ENCODE data around the gene MON2.
"Not testable (repeated sequence)": the region's sequence is repeated elsewhere in the genome, so short reads cannot be mapped to it uniquely, and the experiment has no call there.

MON2 gene

DNA sequence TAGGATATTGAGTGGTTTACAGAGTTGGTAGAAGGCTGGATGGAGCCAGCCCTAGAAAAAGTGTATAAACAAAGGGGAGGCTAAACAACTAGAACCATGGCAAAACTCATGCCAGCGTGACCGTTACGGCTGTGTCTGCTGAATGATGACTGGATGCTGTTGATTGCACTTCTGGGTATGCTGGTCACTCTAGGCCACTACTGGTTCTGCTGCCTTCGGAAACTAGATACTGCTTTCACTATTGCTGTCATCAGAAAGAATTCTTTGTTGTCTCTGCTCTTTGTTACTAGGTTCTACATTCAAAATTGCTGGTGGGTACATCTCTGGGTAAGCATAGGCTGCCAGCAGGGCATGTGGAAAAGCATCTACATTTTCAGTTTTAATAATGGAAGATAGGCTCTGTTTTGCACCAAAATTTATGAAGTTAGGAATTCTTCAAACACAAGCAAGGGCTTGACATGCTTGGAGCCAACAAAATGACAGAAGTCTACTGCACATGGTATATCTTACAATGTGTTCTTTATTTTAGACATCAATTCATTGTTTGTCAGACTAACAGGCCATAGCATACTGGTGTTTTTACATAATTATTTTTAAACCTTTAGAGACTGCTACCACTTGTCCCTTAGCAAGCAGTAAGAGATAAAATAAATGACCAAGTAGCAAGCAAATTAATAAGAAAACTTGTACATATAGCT, 15.4 kb downstream of the MON2 start:
- no peak for DNase-seq

DNA sequence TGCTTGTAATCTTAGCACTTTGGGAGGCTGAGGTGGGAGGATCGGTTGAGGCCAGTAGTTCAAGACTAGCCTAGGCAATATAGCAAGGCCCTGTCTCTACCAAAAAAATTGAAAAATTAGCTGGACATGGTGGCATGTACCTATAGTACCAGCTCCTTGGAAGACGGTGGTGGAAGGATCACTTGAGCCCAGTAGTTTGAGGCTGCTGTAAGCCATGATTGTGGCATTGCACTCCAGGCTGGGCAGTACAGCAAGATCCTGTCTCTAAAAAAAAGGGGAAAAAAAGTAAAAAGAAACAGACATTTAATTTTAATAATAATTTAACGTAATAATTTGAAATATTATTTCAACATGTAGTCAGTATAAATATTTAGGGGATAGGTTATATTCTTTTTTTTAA, 16.1 kb downstream of the MON2 start:
- DNase-seq, result no peak

- no peak for DNase-seq
Measured at GRCh38 chr12:62484233-62484632, 17.6 kb downstream of the MON2 start.

DNA sequence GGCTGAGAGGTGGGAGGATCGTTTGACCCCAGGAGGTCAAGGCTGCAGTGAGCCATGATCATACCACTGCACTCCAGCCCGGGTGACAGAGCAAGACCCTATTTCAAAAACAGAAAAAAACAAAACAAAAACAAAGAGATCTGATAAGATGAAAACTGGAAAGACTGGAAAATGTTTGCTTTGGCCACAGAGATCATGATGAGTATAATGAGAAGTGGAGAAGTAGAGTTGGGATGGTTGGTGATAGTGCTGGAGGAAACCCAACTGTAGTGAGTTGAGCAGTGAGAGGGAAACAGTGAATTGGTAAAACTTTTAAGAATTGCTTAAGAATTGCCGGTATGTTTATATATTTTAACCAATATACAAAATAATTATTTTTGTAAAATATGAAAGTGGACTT, 39.2 kb downstream of the MON2 start:
- no peak for DNase-seq

DNA sequence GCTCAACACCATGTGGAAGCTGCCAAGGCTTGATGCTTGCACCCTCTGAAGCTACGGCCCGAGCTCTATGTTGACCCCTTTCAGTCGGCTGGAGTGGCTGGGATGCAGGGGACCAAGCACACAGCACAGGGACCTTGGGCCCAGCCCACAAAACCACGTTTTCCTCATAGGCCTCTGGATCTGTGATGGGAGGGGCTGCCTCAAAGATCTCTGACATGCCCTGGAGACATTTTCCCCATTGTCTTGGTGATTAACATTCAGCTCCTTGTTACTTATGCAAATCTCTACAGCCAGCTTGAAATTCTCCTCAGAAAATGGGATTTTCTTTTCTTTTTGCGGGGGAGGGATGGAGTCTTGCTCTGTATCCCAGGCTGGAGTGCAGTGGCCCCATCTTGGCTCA, 46.3 kb downstream of the MON2 start:
- no peak for DNase-seq

DNA sequence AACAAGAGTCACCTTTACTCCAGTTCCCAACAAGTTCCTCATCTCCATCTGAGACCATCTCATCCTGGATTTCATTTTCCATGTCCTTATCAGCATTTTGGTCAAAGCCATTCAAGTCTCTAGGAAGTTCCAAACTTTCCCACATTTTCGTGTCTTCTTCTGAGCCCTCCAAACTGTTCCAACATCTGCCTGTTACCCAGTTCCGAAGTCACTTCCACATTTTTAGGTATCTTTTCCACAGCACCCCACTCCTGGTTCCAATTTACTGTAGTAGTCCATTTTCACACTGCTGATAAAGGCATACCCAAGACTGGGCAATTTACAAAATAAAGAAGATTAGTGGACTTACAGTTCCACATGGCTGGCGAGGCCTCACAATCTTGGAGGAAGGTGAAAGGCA, 47.5 kb downstream of the MON2 start:
- DNase-seq, result not testable (repeated sequence)

- peak; percentile 10 for DNase-seq
Measured at GRCh38 chr12:62516927-62517326, 50.3 kb downstream of the MON2 start.

DNA sequence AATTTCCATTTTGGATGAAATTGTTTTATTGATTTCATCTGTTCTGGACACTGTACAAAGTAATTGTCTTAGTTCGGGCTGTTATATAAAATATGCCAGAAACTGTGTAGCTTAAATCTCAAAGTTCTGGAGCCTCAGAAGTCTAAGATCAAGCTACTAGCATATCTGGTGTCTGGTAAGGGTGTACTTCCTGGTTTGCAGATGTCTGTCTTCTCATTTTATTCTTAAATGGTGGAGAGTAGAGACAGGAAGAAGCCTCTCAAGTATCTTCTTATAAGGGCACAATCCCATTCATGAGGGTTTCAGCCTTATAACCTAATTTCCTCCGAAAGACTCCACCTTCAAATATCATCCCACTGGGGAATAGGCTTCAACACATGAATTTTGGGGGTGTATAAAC, 51.3 kb downstream of the MON2 start:
- DNase-seq, result no peak

- DNase-seq, result no peak
Measured at GRCh38 chr12:62519043-62519442, 52.4 kb downstream of the MON2 start.

DNA sequence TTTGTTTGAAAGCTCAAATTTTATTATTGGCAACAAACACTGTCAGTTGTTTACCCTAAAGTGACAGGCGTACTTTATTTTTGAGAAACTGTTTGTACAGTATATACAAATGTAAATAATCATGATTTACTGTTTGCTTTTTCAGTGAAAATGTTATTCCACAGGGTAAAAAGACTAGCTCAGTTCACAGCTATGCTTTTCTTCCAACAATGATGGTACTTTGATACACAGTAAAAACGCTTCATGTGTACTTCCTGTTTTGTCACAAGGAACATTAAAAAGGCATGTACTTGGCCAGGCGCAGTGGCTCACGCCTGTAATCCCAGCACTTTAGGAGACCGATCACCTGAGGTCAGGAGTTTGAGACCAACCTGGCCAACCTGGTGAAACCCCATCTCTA, 53.7 kb downstream of the MON2 start:
- DNase-seq, result no peak

- DNase-seq, result no peak
Measured at GRCh38 chr12:62522984-62523383, 56.4 kb downstream of the MON2 start.

DNA sequence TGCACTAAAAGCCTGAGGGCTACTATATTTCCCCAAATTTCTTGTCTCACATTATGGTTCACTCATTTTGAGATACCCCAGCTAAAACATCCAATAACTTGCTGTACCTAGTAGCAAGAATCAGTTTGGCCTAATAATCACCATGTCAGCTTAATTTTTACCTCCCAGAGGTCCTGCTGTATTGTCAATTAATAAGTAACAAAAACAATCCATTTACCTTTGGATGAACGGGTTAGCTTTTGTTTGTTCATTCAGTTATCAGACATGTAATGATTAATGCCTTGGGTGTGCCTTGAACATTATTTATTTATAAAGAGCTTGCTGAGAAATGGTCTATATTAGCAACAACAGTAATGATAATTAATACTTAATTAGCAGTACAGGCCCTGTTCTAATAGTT, 57.0 kb downstream of the MON2 start:
- DNase-seq, result no peak

DNA sequence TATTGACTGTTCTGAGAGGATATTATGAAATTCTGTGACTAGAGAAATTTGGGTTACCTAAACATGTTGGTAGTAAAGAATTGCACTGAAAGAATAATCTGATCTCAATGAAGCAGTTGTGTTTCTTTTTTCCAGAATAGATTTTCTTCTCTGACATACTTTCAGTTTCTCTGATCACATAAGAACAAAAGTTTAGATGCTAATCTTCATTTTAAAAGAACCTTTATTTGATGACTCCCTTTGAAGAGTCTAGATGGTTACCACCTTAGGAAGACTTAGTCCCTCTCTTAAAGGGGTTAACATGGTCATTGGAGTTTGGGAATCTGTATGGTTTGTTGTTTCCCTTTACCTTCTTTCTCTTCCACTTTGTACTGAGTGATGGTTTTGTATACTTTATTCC, 58.6 kb downstream of the MON2 start:
- no peak for DNase-seq

DNA sequence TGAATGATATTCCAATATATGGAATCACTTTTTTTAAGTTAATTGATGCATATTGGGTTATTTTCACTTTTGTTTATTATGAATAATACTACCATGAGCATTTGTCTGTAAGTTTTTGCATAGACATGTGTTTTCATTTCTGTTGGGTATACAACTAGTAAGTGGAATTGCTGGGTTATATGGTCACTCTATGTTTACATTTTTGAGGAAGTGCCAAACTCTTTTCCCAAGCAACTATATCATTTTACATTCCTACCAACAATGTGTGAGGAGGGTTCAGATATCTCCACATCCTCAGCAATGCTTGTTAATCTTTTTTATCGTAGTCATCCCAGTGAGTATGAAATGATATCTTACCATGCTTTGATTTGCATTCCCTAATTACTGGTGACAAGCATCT, 64.0 kb downstream of the MON2 start:
- DNase-seq, result no peak

- DNase-seq, result no peak
Measured at GRCh38 chr12:62532333-62532732, 65.7 kb downstream of the MON2 start.

DNA sequence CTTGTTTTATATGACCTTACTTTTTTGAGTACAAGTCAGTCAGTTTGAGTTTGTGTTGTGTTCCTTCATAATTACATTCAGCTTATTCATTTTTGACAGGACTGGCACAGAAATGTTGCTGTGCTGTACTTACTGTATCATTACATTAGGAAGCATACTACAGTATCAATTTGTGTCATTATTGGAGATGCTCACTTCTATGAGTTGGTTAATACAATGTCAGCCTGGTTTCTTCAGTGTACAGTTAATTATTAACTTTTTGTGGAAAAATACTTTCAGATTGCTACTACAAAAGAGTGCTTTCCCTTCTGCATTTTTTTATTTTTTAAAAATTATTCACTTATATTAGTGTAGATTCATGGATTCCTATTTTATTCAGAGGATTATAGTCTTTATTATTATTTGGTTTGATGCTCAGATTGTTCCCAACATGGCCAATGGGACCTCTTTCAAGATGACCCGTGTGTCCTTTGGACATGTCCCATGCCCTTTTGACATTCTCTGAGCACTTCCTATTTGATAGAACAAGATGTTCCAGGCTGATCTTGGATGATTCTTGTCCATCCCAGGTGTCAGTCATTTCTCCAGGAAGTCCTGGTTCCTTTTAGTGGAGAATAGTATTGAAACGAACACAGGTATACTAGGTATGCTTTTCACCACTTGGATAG, 66.6 kb downstream of the MON2 start:
- no peak for DNase-seq

GRCh38 chr12:62533755-62534107, 67.1 kb downstream of the MON2 start:
- no peak for DNase-seq

DNA sequence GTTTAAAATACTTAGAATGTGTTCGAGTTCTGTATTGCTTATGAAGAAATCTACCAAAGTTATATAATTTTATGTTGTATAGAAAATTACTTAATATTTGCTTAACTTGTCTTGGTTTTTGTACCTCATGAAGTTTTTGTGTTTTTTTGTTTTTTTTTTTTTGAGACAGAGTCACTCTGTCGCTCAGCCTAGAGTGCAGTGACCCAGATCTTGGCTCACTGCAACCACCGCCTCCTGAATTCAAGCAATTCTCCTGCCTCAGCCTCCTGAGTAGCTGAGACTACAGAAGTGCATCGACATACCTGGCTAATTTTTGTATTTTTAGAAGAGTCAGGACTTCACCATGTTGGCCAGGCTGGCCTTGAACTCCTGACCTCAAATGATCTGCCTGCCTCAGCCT, 69.9 kb downstream of the MON2 start:
- no peak for DNase-seq

DNA sequence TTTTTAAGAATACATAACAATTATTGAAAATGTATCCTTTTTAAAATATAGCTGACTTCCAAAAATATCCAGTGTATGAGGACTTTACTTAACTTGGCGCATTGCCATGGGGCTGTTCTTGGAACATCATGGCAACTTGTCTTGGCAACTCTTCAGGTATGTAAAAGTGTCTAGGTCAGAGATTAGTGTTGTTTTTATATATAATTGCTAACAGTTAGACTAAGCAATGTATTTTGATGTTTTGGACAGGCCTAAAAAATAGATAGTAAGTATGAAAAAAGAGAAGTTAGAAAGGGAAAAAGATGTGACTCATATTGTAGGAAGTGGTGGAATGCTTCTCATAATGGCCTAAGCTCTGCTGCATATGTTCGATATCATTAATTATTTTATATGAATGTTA, 70.9 kb downstream of the MON2 start:
- DNase-seq, result no peak

GRCh38 chr12:62540354-62540753, 73.7 kb downstream of the MON2 start:
- DNase-seq, result no peak

- DNase-seq, result no peak
Measured at GRCh38 chr12:62542814-62543213, 76.2 kb downstream of the MON2 start.

- DNase-seq, result no peak
Measured at GRCh38 chr12:62543324-62543723, 76.7 kb downstream of the MON2 start.

- DNase-seq, result no peak
Measured at GRCh38 chr12:62543741-62544140, 77.1 kb downstream of the MON2 start.

GRCh38 chr12:62552906-62553556, 86.4 kb downstream of the MON2 start:
- DNase-seq, result no peak

DNA sequence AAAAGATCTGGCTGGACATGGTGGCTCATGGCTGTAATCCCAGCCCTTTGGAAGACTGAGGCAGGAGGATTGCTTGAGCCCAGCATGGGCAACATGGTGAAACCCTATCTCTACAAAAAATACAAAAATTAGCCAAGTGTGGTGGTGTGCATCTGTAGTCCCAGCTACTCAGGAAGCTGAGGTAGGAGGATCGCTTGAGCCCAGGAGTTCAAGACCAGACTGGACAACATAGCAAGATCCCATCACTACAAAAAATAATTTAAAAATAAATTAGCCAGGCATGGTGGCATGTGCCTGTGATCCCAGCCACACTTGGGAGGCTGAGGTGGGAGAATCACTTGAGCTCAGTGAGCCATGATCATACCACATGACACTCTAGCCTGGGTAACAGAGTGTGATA, 92.7 kb downstream of the MON2 start:
- not testable (repeated sequence) for DNase-seq
